OCI-LY1 (cell line): ENCODE results near the gene PCBP4.

Experiments
- H2AFZ ChIP-seq: fragments of 200-600 bp; sonication (generic), shearing (Covaris generic); 2 replicates; pipeline ENCODE4 v1.6.0; 2014; ENCODE audit warnings: antibody characterized with exemption, mild to moderate bottlenecking, low read length
- H3F3A ChIP-seq: fragments of 200-600 bp; sonication (generic), shearing (Covaris generic); 2 replicates; pipeline ENCODE4 v1.6.0; 2014; ENCODE audit warnings: mild to moderate bottlenecking, antibody characterized with exemption, low read length, moderate library complexity; ENCODE audit not compliant: insufficient read depth
- H3K27ac ChIP-seq: fragments of 200-600 bp; sonication (generic); 2 replicates; pipeline ENCODE4 v1.5.1; 2014; ENCODE audit warnings: low read length, mixed run types, mild to moderate bottlenecking, low read depth; ENCODE audit not compliant: poor library complexity, severe bottlenecking
- H3K27me3 ChIP-seq: fragments of 200-600 bp; sonication (generic); 2 replicates; pipeline ENCODE4 v1.6.0; 2014; ENCODE audit warnings: antibody characterized with exemption, mild to moderate bottlenecking, low read length, moderate library complexity; ENCODE audit not compliant: insufficient read depth
- H3K36me3 ChIP-seq: fragments of 200-600 bp; sonication (generic); 2 replicates; pipeline ENCODE4 v1.6.1; 2014; ENCODE audit warnings: mild to moderate bottlenecking, antibody characterized with exemption, low read length, moderate library complexity, mixed read lengths; ENCODE audit not compliant: insufficient read depth
- H3K4me1 ChIP-seq: fragments of 200-600 bp; sonication (generic); 2 replicates; pipeline ENCODE4 v1.5.1; 2014; ENCODE audit warnings: mild to moderate bottlenecking, low read length, moderate library complexity; ENCODE audit not compliant: insufficient read depth, severe bottlenecking
- H3K4me2 ChIP-seq: fragments of 200-600 bp; sonication (generic), shearing (Covaris generic); 2 replicates; pipeline ENCODE4 v1.6.1; 2014; ENCODE audit warnings: low read length
- H3K4me3 ChIP-seq: fragments of 200-600 bp; sonication (generic); 2 replicates; pipeline ENCODE4 v1.5.1; 2014; ENCODE audit warnings: low read length, low read depth, mild to moderate bottlenecking, mixed read lengths; ENCODE audit not compliant: poor library complexity, severe bottlenecking
- H3K79me2 ChIP-seq: fragments of 200-600 bp; shearing (Covaris generic); 2 replicates; pipeline ENCODE4 v1.6.1; 2016; ENCODE audit warnings: mixed run types, low read length, mixed read lengths; ENCODE audit not compliant: insufficient read depth
- H3K9ac ChIP-seq: fragments of 200-600 bp; sonication (generic), shearing (Covaris generic); 2 replicates; pipeline ENCODE4 v1.6.1; 2014; ENCODE audit warnings: mild to moderate bottlenecking, low read length, mixed read lengths
- H3K9me2 ChIP-seq: fragments of 200-600 bp; sonication (generic), shearing (Covaris generic); 2 replicates; pipeline ENCODE4 v1.6.1; 2014; ENCODE audit warnings: low read depth, mild to moderate bottlenecking, low read length, mixed read lengths
- H3K9me3 ChIP-seq: fragments of 200-600 bp; shearing (Covaris generic); 2 replicates; pipeline ENCODE4 v1.6.1; 2014; ENCODE audit warnings: low read length, mixed read lengths
- H4K20me1 ChIP-seq: fragments of 200-600 bp; sonication (generic), shearing (Covaris generic); 2 replicates; pipeline ENCODE4 v1.6.0; 2016; ENCODE audit warnings: mild to moderate bottlenecking, low read length; ENCODE audit not compliant: insufficient read depth
- EZH2 ChIP-seq: fragments of 200-600 bp; sonication (generic), shearing (Covaris generic); IDR thresholded peaks from 2 replicates; pipeline ENCODE4 v1.8.0; 2017; ENCODE audit warnings: borderline replicate concordance, mixed run types, mild to moderate bottlenecking, antibody characterized with exemption, low read length, moderate library complexity, mixed read lengths
- TF ChIP-seq, protein P1 (sequence below): fragments of 200-600 bp; sonication (generic), shearing (Covaris generic); IDR thresholded peaks from 2 replicates; pipeline ENCODE4 v1.5.1; 2017; ENCODE audit warnings: mild to moderate bottlenecking, antibody characterized with exemption, low read length, moderate library complexity, mixed read lengths

Gene PCBP4

DNA sequence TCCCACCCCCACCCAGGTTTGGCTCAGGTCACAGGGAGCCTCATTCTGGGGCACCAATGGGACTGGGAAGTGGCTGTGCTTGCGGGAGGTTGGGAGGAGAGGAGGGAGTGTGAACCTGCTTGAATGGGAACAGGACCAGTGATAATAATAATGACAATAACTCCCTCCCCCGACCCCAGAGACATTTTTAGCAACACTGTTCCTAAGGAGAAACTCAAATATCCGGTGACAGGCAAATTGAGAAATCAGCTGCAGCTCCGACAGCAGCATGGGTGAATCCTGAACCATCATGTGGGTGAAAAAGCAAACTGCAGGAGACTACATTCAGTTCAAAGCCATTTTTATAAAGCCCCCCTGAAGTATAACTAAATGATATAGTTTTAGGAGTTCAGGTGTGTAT, 40.0 kb upstream of the PCBP4 start:
- Histone ChIP-seq H3K4me1 (no peaks in the 10 kb centered on the region), H4K20me1 (no peaks in the 10 kb centered on the region), H2AFZ (no peak overlapping the region), H3K4me2 (no peak overlapping the region), H3K36me3 (no peaks in the 10 kb centered on the region), H3K9me2 (no peaks in the 10 kb centered on the region), H3F3A (no peaks in the 10 kb centered on the region), H3K79me2 (no peaks in the 10 kb centered on the region), H3K9ac (no peak overlapping the region), H3K9me3 (no peaks in the 10 kb centered on the region), H3K27me3 (0 out of 2 replicates have a peak, but pooled peaks cover 7% of the 10 kb centered on the region), H3K27ac (no peak overlapping the region), H3K4me3 (no peak overlapping the region)
- TF ChIP-seq, protein P1, sequence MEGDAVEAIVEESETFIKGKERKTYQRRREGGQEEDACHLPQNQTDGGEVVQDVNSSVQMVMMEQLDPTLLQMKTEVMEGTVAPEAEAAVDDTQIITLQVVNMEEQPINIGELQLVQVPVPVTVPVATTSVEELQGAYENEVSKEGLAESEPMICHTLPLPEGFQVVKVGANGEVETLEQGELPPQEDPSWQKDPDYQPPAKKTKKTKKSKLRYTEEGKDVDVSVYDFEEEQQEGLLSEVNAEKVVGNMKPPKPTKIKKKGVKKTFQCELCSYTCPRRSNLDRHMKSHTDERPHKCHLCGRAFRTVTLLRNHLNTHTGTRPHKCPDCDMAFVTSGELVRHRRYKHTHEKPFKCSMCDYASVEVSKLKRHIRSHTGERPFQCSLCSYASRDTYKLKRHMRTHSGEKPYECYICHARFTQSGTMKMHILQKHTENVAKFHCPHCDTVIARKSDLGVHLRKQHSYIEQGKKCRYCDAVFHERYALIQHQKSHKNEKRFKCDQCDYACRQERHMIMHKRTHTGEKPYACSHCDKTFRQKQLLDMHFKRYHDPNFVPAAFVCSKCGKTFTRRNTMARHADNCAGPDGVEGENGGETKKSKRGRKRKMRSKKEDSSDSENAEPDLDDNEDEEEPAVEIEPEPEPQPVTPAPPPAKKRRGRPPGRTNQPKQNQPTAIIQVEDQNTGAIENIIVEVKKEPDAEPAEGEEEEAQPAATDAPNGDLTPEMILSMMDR, result no peak
- no peak for TF ChIP-seq EZH2

DNA sequence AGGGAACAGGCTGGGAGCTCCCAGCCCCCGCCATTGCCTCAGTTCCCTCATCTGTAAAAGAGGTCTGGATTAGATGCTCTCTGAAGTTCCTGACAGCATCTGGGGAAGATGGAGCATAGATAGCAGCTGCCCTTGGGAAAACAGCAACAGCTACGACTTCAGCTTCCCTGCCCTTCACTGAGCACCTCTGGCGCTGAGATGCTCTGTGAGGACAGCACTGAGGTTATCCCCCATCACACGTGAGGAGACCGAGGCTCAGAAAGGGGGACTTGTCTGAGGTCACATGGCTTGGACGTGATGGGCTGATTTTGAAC, 39.5 kb upstream of the PCBP4 start:
- no peaks in the 10 kb centered on the region for H4K20me1 ChIP-seq
- no peak for TF ChIP-seq EZH2
- TF ChIP-seq, protein P1, result no peak
- H3K27ac ChIP-seq, result no peak overlapping the region
- H3K27me3 ChIP-seq, result 0 out of 2 replicates have a peak, but pooled peaks cover 7% of the 10 kb centered on the region
- H3K9ac ChIP-seq, result no peak overlapping the region
- no peak overlapping the region for H3K4me2 ChIP-seq
- no peaks in the 10 kb centered on the region for H3K36me3 ChIP-seq
- no peaks in the 10 kb centered on the region for H3K9me3 ChIP-seq
- no peaks in the 10 kb centered on the region for H3F3A ChIP-seq
- no peak overlapping the region for H2AFZ ChIP-seq
- H3K4me1 ChIP-seq, result no peaks in the 10 kb centered on the region
- H3K9me2 ChIP-seq, result no peaks in the 10 kb centered on the region
- H3K79me2 ChIP-seq, result no peaks in the 10 kb centered on the region
- H3K4me3 ChIP-seq, result no peak overlapping the region

DNA sequence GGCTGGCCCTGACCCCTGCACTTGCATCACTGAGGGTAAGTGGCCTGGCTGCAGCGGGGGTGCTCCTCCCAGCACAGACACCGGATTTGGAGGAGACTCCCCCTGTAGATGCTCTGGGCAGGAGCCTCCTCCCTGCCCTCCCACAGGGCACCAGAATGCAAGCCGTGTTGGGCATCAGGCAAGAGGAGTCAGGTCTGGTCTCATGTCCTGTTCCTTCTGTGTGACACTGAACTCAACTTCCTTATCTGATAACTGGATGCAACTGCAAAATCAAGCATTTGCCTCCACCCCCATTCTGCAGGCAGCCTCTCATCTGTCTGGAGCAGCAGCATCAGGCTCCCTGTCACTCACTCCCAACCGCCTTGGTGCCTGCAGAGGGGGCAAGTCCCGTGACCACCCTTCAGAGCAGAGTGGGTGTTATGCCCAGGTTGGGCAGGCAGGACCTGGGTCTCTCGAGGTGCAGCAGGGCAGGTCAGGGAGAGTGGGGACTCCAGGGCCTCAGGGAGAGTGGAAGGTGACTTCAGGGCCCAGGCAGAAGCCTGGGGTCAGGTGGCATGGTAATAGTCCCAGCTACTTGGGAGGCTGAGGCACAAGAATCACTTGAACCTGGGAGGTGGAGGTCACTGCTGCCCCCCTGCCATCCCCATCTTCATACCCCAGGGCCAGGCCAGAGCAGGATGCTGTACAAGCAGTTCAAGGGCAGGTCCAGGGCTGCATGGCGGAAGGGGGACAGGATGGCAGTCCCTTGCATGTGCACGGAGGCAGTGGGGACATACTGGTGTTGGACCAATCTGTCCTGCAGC, 39.0 kb upstream of the PCBP4 start:
- no peaks in the 10 kb centered on the region for H3K4me1 ChIP-seq
- 0 out of 2 replicates have a peak, but pooled peaks cover 7% of the 10 kb centered on the region for H3K27me3 ChIP-seq
- no peaks in the 10 kb centered on the region for H3K79me2 ChIP-seq
- H3K9ac ChIP-seq, result no peak overlapping the region
- H3K27ac ChIP-seq, result no peak overlapping the region
- no peaks in the 10 kb centered on the region for H3K36me3 ChIP-seq
- TF ChIP-seq, protein P1, result no peak
- TF ChIP-seq EZH2, result no peak
- H2AFZ ChIP-seq, result no peak overlapping the region
- H3F3A ChIP-seq, result no peaks in the 10 kb centered on the region
- no peak overlapping the region for H3K4me3 ChIP-seq
- H3K4me2 ChIP-seq, result no peak overlapping the region
- no peaks in the 10 kb centered on the region for H3K9me2 ChIP-seq
- H3K9me3 ChIP-seq, result no peaks in the 10 kb centered on the region
- no peaks in the 10 kb centered on the region for H4K20me1 ChIP-seq
